Mesenchymal stem cell (in vitro differentiated cells and primary cell): ENCODE data around the gene CFAP54.
A peak's percentile ranks its signal among the peaks of the same experiment; 100 is the strongest.

Experiments
- DNase-seq: peaks from one replicate; pipeline ENCODE4 v3.0.0-alpha.2; 2013
- H2AFZ ChIP-seq: one replicate; pipeline ENCODE4 v1.6.1; 2013; ENCODE audit warnings: low read depth, mild to moderate bottlenecking, control low read depth, inconsistent platforms, low read length, moderate library complexity
- H2AK5ac ChIP-seq: 2 replicates; pipeline ENCODE4 v1.6.1; 2013; ENCODE audit warnings: low read length, moderate library complexity, mild to moderate bottlenecking, inconsistent platforms; ENCODE audit not compliant: severe bottlenecking
- H2BK120ac ChIP-seq: one replicate; pipeline ENCODE4 v1.6.1; 2013; ENCODE audit warnings: low read depth, mild to moderate bottlenecking, inconsistent platforms, low read length, moderate library complexity
- H2BK12ac ChIP-seq, 2 experiments: one replicate each; pipeline ENCODE4 v1.6.1; 2013; ENCODE audit warnings: inconsistent platforms in 2 of 2, low read length in 2 of 2, mild to moderate bottlenecking in 2 of 2, moderate library complexity in 2 of 2, control low read depth in 1 of 2
- H2BK15ac ChIP-seq: one replicate; pipeline ENCODE4 v1.6.1; 2013; ENCODE audit warnings: mild to moderate bottlenecking, low read depth, inconsistent platforms; ENCODE audit not compliant: poor library complexity, severe bottlenecking
- H2BK5ac ChIP-seq: 2 replicates; pipeline ENCODE4 v1.6.1; 2013; ENCODE audit warnings: low read depth, mild to moderate bottlenecking, low read length, control low read depth, inconsistent platforms; ENCODE audit not compliant: poor library complexity, severe bottlenecking
- H3K14ac ChIP-seq, 2 experiments: one replicate each; pipeline ENCODE4 v1.6.1; 2013; ENCODE audit warnings: inconsistent platforms in 2 of 2, low read length in 2 of 2, control low read depth in 1 of 2, mild to moderate bottlenecking in 1 of 2, moderate library complexity in 1 of 2
- H3K18ac ChIP-seq, 2 experiments: one replicate each; pipeline ENCODE4 v1.6.1; 2013; ENCODE audit warnings: inconsistent platforms in 2 of 2, low read length in 2 of 2, control low read depth in 1 of 2, low read depth in 1 of 2, mild to moderate bottlenecking in 1 of 2
- H3K23ac ChIP-seq, 2 experiments: one replicate each; pipeline ENCODE4 v1.6.1; 2013; ENCODE audit warnings: inconsistent platforms in 2 of 2, low read length in 2 of 2, mild to moderate bottlenecking in 2 of 2, moderate library complexity in 2 of 2, control low read depth in 1 of 2
- H3K27ac ChIP-seq: 2 replicates; pipeline ENCODE4 v1.5.1; 2013; ENCODE audit warnings: mild to moderate bottlenecking, moderate library complexity, low read length, control low read depth, inconsistent platforms; ENCODE audit not compliant: poor library complexity, severe bottlenecking
- H3K27me3 ChIP-seq, 2 experiments: 2 replicates each; pipeline versions ENCODE4 v1.6.1 to v1.7.0; 2013; ENCODE audit warnings: low read length in 2 of 2, mild to moderate bottlenecking in 2 of 2, moderate library complexity in 2 of 2, control low read depth in 1 of 2, inconsistent platforms in 1 of 2; ENCODE audit not compliant: control insufficient read depth in 1 of 2, insufficient read depth in 1 of 2
- H3K36me3 ChIP-seq, 2 experiments: 2 replicates each; pipeline versions ENCODE4 v1.6.1 to v1.7.0; 2013; ENCODE audit warnings: low read length in 2 of 2, control low read depth in 1 of 2, inconsistent platforms in 1 of 2, low read depth in 1 of 2, mild to moderate bottlenecking in 1 of 2; ENCODE audit not compliant: insufficient read depth in 2 of 2, control insufficient read depth in 1 of 2
- H3K4ac ChIP-seq, 2 experiments: one replicate each; pipeline ENCODE4 v1.6.1; 2013; ENCODE audit warnings: inconsistent platforms in 2 of 2, low read length in 2 of 2, mild to moderate bottlenecking in 2 of 2, moderate library complexity in 2 of 2, control low read depth in 1 of 2, low read depth in 1 of 2
- H3K4me1 ChIP-seq: 2 replicates; pipeline ENCODE4 v1.6.1; 2013; ENCODE audit warnings: low read depth, low read length, control low read depth; ENCODE audit not compliant: control insufficient read depth, insufficient read depth
- H3K4me2 ChIP-seq: 2 replicates; pipeline ENCODE4 v1.6.1; 2013; ENCODE audit warnings: low read length, mild to moderate bottlenecking, inconsistent platforms; ENCODE audit not compliant: poor library complexity, severe bottlenecking
- H3K4me3 ChIP-seq, 2 experiments: 2 replicates each; pipeline versions ENCODE4 v1.5.1 to v1.7.0; 2013; ENCODE audit warnings: low read length in 2 of 2, mild to moderate bottlenecking in 2 of 2, control low read depth in 1 of 2, low read depth in 1 of 2; ENCODE audit not compliant: insufficient read depth in 1 of 2
- H3K79me1 ChIP-seq: replicated peaks from 2 replicates; pipeline ENCODE4 v1.6.1; 2013; ENCODE audit warnings: mild to moderate bottlenecking, control low read depth, low read length, inconsistent platforms; ENCODE audit not compliant: poor library complexity, severe bottlenecking
- H3K9ac ChIP-seq: 2 replicates; pipeline ENCODE4 v1.7.0; 2013; ENCODE audit warnings: mild to moderate bottlenecking, low read length, moderate library complexity
- H3K9me3 ChIP-seq: 2 replicates; pipeline ENCODE4 v1.7.0; 2013; ENCODE audit warnings: mild to moderate bottlenecking, low read length; ENCODE audit not compliant: control insufficient read depth
- H4K8ac ChIP-seq: one replicate; pipeline ENCODE4 v1.6.1; 2013; ENCODE audit warnings: inconsistent platforms, mild to moderate bottlenecking, low read length, moderate library complexity
- H4K91ac ChIP-seq: one replicate; pipeline ENCODE4 v1.6.1; 2013; ENCODE audit warnings: mild to moderate bottlenecking, low read length, inconsistent platforms
- WGBS: methylation state at CpG from one replicate; pipeline ENCODE4 v1.1.7; 2013; ENCODE audit warnings: mixed read lengths; 5-methylcytosine and 5-hydroxymethylcytosine counted together

CFAP54 gene

DNA sequence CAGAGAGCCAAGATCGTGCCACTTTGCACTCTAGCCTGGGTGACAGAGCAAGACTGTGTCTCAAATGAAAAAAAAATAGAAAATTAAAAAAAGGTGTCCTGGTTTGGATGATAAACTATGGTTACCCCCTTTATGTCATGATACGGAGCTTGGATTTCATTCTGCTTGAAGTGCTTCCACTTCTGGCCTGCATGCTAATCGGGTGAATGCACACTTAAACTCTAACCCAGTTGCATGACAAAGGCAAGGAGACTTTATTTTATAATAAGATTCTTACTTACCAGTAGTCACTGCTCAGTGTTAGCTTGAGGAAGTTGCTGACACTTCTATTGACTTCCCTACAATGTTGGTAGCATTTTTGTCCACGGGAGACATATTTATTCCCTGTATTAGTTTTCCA is 24.3 kb downstream of the CFAP54 start:
- no peak overlapping the region for H3K27ac ChIP-seq
- WGBS: 87% methylated on average over 4 of the region's 4 CpGs
- H2BK5ac ChIP-seq: no peak overlapping the region
- H3K18ac ChIP-seq: no peak overlapping the region
- H4K8ac ChIP-seq: no peak overlapping the region
- DNase-seq: no peak
- H3K14ac ChIP-seq: no peak overlapping the region
- no peak overlapping the region for H2BK120ac ChIP-seq
- no peaks in the 10 kb centered on the region for H3K27me3 ChIP-seq
- H2BK12ac ChIP-seq: no peak overlapping the region
- no peak overlapping the region for H2AFZ ChIP-seq
- peak overlapping the region in 1 of 2 experiments; percentile 19 for H3K4me3 ChIP-seq
- H2AK5ac ChIP-seq: no peak overlapping the region
- H3K79me1 ChIP-seq: no peaks in the 10 kb centered on the region
- no peak overlapping the region for H3K23ac ChIP-seq
- H3K4me2 ChIP-seq: no peak overlapping the region
- peak overlapping the region; percentile 55 for H3K9ac ChIP-seq
- H3K4ac ChIP-seq: no peak overlapping the region
- H3K4me1 ChIP-seq: peaks cover 2% of the 10 kb centered on the region
- H3K36me3 ChIP-seq: no peaks in the 10 kb centered on the region
- no peak overlapping the region for H4K91ac ChIP-seq
- H3K9me3 ChIP-seq: no peaks in the 10 kb centered on the region
- no peak overlapping the region for H2BK15ac ChIP-seq

GRCh38 chr12:96514328-96514727 is 25.0 kb downstream of the CFAP54 start:
- Histone ChIP-seq H3K4ac (no peak overlapping the region), H3K9me3 (no peaks in the 10 kb centered on the region), H2AFZ (peak overlapping the region; percentile 76), H3K18ac (peak overlapping the region in 1 of 2 experiments; percentile 34), H3K23ac (no peak overlapping the region), H3K36me3 (no peaks in the 10 kb centered on the region), H3K27ac (no peak overlapping the region), H3K4me3 (peak overlapping the region in 1 of 2 experiments; percentile 19), H3K4me1 (peaks cover 2% of the 10 kb centered on the region), H2BK5ac (no peak overlapping the region), H3K27me3 (no peaks in the 10 kb centered on the region), H3K79me1 (no peaks in the 10 kb centered on the region), H4K91ac (no peak overlapping the region), H3K14ac (no peak overlapping the region), H3K9ac (peak overlapping the region; percentile 55), H2BK12ac (no peak overlapping the region), H4K8ac (no peak overlapping the region), H2AK5ac (no peak overlapping the region), H2BK15ac (no peak overlapping the region), H2BK120ac (no peak overlapping the region), H3K4me2 (no peak overlapping the region)
- 86% methylated on average over 2 of the region's 3 CpGs for WGBS
- DNase-seq: no peak

GRCh38 chr12:96516472-96517430 is 27.4 kb downstream of the CFAP54 start:
- Histone ChIP-seq H3K4ac (no peak overlapping the region), H3K4me1 (peaks cover 2% of the 10 kb centered on the region), H2AFZ (peak overlapping the region; percentile 4), H3K36me3 (no peaks in the 10 kb centered on the region), H4K8ac (no peak overlapping the region), H3K4me3 (no peak overlapping the region), H4K91ac (no peak overlapping the region), H3K4me2 (no peak overlapping the region), H2BK15ac (no peak overlapping the region), H2BK12ac (no peak overlapping the region), H3K9ac (peak overlapping the region; percentile 72), H2AK5ac (no peak overlapping the region), H3K27me3 (no peaks in the 10 kb centered on the region), H3K23ac (no peak overlapping the region), H2BK5ac (no peak overlapping the region), H3K79me1 (no peaks in the 10 kb centered on the region), H3K27ac (no peak overlapping the region), H3K14ac (no peak overlapping the region), H3K9me3 (no peaks in the 10 kb centered on the region), H2BK120ac (no peak overlapping the region), H3K18ac (no peak overlapping the region)
- WGBS: 0% methylated on average over 2 of the region's 8 CpGs
- peak; percentile 76 for DNase-seq

DNA sequence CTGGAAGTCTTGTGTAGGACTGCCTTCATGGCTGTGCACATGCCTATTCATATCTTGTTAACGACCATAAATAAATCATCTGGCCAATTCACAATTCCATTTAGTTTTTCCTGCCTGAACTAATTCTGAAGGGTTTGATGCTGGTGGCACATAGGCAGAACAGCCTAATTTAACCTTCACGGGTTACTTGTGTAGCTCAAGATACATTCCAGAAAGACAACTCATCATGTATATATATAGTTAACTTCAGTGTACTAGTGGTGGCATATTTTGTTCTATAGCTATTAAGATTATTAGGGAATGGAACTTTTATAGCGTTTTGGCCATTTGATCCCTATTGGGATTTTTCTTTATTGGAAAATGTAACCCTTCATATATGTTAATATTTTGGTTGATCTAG is 31.4 kb downstream of the CFAP54 start:
- Histone ChIP-seq H3K4me3 (no peak overlapping the region), H3K18ac (no peak overlapping the region), H3K36me3 (no peaks in the 10 kb centered on the region), H2BK120ac (no peak overlapping the region), H2AK5ac (no peak overlapping the region), H2BK5ac (no peak overlapping the region), H3K9ac (no peak overlapping the region), H2AFZ (no peak overlapping the region), H3K9me3 (no peaks in the 10 kb centered on the region), H3K23ac (no peak overlapping the region), H4K91ac (no peak overlapping the region), H3K79me1 (no peaks in the 10 kb centered on the region), H2BK12ac (no peak overlapping the region), H4K8ac (no peak overlapping the region), H3K14ac (no peak overlapping the region), H3K27me3 (no peaks in the 10 kb centered on the region), H3K4ac (no peak overlapping the region), H3K27ac (no peak overlapping the region), H3K4me2 (no peak overlapping the region), H2BK15ac (no peak overlapping the region), H3K4me1 (no peaks in the 10 kb centered on the region)
- WGBS: 71% methylated on average over 1 of the region's 3 CpGs
- DNase-seq: peak; percentile 30
